CD8-positive, alpha-beta memory T cell (primary cell): Measurements from ENCODE around the gene TOR1B. TPM values are rescaled to one million over a fixed set of nuclear protein-coding genes. Genes with fewer than 3 reads are reported as not detected.
"Not testable (repeated sequence)": the region's sequence is repeated elsewhere in the genome, so short reads cannot be mapped to it uniquely, and the experiment has no call there.

Experiments used
- CTCF ChIA-PET: fragments of 350-600 bp; sonication (Branson Sonifier 250); formaldehyde crosslinking; loops from one replicate; lab custom pipeline; 2021; ENCODE audit warnings: antibody characterized with exemption; lab: Charles Lee
- POLR2A ChIA-PET: fragments of 350-600 bp; sonication (Branson Sonifier 250); formaldehyde crosslinking; loops from one replicate; lab custom pipeline; 2021; ENCODE audit warnings: antibody characterized with exemption; lab: Charles Lee
- DNase-seq, 5 donors: peaks; one replicate each; pipeline versions ENCODE4 v3.0.0 to v3.0.0-alpha.2; 2020 to 2022; ENCODE audit warnings: mixed read lengths in 1 of 5
- H3K27ac ChIP-seq: one replicate; pipeline ENCODE4 v1.7.0; 2013; ENCODE audit warnings: low read depth, mild to moderate bottlenecking, low read length, moderate library complexity
- H3K27me3 ChIP-seq: 2 replicates; pipeline ENCODE4 v1.7.0; 2013; ENCODE audit warnings: low read length, mild to moderate bottlenecking; ENCODE audit not compliant: insufficient read depth, poor library complexity, severe bottlenecking
- H3K36me3 ChIP-seq: 2 replicates; pipeline ENCODE4 v1.7.0; 2013; ENCODE audit warnings: mild to moderate bottlenecking, low read length, moderate library complexity; ENCODE audit not compliant: insufficient read depth
- H3K4me1 ChIP-seq: 2 replicates; pipeline ENCODE4 v1.7.0; 2013; ENCODE audit warnings: mild to moderate bottlenecking, low read length, moderate library complexity; ENCODE audit not compliant: insufficient read depth
- H3K4me3 ChIP-seq: 2 replicates; pipeline ENCODE4 v1.7.0; 2013; ENCODE audit warnings: mild to moderate bottlenecking, low read length
- H3K9me3 ChIP-seq: 2 replicates; pipeline ENCODE4 v1.7.0; 2013; ENCODE audit warnings: mild to moderate bottlenecking, low read length
- H3K27ac Mint-ChIP-seq, 8 donors: one replicate each; pipeline ENCODE4 v1.8.0; 2020 to 2021; ENCODE audit warnings: mixed read lengths in 8 of 8, mild to moderate bottlenecking in 6 of 8, inconsistent platforms in 3 of 8, moderate library complexity in 3 of 8
- H3K27me3 Mint-ChIP-seq, 2 donors: one replicate each; pipeline ENCODE4 v1.8.0; 2020 to 2021; ENCODE audit warnings: mixed read lengths in 2 of 2, mild to moderate bottlenecking in 1 of 2, moderate library complexity in 1 of 2
- H3K36me3 Mint-ChIP-seq, 3 donors: one replicate each; pipeline ENCODE4 v1.8.0; 2020 to 2021; ENCODE audit warnings: mixed read lengths in 3 of 3, inconsistent platforms in 1 of 3, mild to moderate bottlenecking in 1 of 3
- H3K4me1 Mint-ChIP-seq, 3 donors: one replicate each; pipeline ENCODE4 v1.8.0; 2020 to 2021; ENCODE audit warnings: mixed read lengths in 3 of 3, inconsistent platforms in 1 of 3, mild to moderate bottlenecking in 1 of 3
- H3K4me3 Mint-ChIP-seq, 7 donors: one replicate each; pipeline ENCODE4 v1.8.0; 2020 to 2021; ENCODE audit warnings: mixed read lengths in 7 of 7, mild to moderate bottlenecking in 6 of 7, moderate library complexity in 4 of 7, inconsistent platforms in 2 of 7
- H3K9me3 Mint-ChIP-seq, 5 donors: one replicate each; pipeline ENCODE4 v1.8.0; 2020 to 2022; ENCODE audit warnings: mixed read lengths in 5 of 5, mild to moderate bottlenecking in 3 of 5, moderate library complexity in 2 of 5, inconsistent platforms in 1 of 5
- polyA plus RNA-seq: library from polyadenylated mRNA; unstranded; fragments of 300-500 nt; fragmentation: Illumina TruSeq; gene quantifications from one replicate; pipeline ENCODE4 v1.2.3, GENCODE V29; 2021
- total RNA-seq, 2 experiments: library from RNA; stranded (reverse); gene quantifications; one replicate each; pipeline ENCODE4 v1.2.3, GENCODE V29; 2021

TOR1B gene
- total RNA-seq, result 10 to 100 TPM; 24.6 to 27.1 TPM
- 32.8 TPM for polyA plus RNA-seq

DNA sequence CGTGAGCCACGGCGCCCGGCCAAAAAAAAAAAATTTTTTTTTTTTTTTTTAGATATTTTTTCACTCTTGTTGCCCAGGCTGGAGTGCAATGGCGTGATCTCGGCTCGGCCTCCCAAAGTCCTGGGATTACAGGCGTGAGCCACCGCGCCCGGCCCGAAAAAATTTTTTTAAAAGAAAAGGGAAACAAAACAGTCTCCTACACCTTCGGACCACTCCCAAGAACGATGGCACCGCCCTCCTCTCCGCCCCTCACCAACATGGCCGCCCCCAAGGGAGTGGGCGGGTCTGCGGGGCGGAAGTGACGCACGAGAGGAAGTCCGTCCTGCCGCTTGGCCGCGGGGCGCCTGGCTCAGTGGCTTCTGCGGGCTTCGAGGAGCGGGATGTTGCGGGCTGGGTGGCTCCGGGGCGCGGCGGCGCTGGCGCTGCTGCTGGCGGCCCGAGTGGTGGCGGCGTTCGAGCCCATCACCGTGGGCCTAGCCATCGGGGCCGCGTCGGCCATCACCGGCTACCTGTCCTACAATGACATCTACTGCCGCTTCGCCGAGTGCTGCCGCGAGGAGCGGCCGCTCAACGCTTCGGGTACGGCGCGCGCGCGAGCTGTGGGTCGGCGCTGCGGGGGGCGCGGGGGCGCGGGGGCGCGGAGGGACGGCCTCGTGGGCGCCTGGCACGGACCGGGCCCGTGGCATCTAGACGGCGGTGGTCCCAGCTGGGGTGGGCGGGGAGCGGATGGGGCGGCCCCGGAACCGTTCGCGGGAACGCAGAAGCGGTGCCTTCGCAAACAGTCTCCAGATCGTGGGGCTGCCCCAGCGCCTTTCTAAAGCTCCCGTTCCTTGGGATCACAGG lies at the start of gene TOR1B:
Gene TOR1B, plus strand, starts transcription at position 352 of the 843 bp plus-strand sequence. Its CDS starts 29 bp downstream, at position 381.
- ChIA-PET CTCF (interaction anchor here (3.0 kb wide), 1 partner anchor 82 kb away, joined by 10 read pairs; no protein-coding TSS in a partner anchor), POLR2A (interaction anchor here (0.6 to 1.1 kb wide), 5 partner anchors 32 to 1449 kb away, joined by 3 to 6 read pairs (median 4); partner anchors contain the start of genes C9orf78 and USP20)
- Mint-ChIP-seq H3K4me3 (peak within 1 kb of the TSS; percentile 91 to 99 (median 95)), H3K27me3 (no peaks in the 10 kb centered on the region), H3K4me1 (peaks cover 22 to 36% (median 28%) of the 10 kb centered on the region in 3 donors), H3K36me3 (peaks cover 7 to 34% (median 9%) of the 10 kb centered on the region in 3 donors), H3K27ac (peak within 1 kb of the TSS; percentile 91 to 99 (median 94)), H3K9me3 (no peaks in the 10 kb centered on the region)
- Histone ChIP-seq H3K36me3 (peaks cover 4% of the 10 kb centered on the region), H3K27ac (peak within 1 kb of the TSS; percentile 72), H3K9me3 (no peaks in the 10 kb centered on the region), H3K4me3 (peak within 1 kb of the TSS; percentile 72), H3K4me1 (peaks cover 17% of the 10 kb centered on the region), H3K27me3 (no peaks in the 10 kb centered on the region)
- DNase-seq, result peak; percentile 90 to 97 (median 95)

DNA sequence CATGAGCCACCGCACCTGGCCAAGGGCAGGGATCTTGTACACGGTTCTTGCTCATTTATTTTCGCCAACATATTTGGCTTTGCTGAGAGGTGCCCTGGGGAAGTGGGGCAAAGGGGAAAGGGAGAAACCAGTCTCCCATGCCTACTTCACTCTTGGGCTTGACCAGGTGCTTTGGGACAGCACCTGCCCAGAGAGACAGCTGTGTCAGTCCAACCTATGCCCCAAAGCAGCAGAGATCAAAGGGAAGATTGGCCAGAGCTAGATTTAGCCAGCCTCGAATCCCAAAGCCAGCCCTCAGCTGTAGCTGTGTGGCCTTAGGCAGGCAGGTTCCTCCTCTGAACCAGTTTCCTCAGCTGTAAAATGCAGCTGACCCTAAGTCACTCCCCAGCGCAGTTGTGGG lies 47.8 kb upstream of the TOR1B start:
- Mint-ChIP-seq H3K9me3 (no peaks in the 10 kb centered on the region), H3K27ac (no peak overlapping the region), H3K4me3 (peak overlapping the region in 1 of 7 donors; percentile 59), H3K36me3 (no peaks in the 10 kb centered on the region), H3K27me3 (peaks cover 7 to 16% of the 10 kb centered on the region in 2 donors), H3K4me1 (peaks cover 8 to 14% (median 10%) of the 10 kb centered on the region in 3 donors)
- Histone ChIP-seq H3K36me3 (no peaks in the 10 kb centered on the region), H3K4me1 (peaks cover 11% of the 10 kb centered on the region), H3K9me3 (no peaks in the 10 kb centered on the region), H3K27me3 (no peaks in the 10 kb centered on the region), H3K27ac (no peak overlapping the region), H3K4me3 (no peak overlapping the region)
- POLR2A ChIA-PET, result no interaction called here
- DNase-seq, result no peak
- CTCF ChIA-PET, result interaction anchor here (2.1 kb wide), 1 partner anchor 17 kb away, joined by 7 read pairs; no protein-coding TSS in a partner anchor

DNA sequence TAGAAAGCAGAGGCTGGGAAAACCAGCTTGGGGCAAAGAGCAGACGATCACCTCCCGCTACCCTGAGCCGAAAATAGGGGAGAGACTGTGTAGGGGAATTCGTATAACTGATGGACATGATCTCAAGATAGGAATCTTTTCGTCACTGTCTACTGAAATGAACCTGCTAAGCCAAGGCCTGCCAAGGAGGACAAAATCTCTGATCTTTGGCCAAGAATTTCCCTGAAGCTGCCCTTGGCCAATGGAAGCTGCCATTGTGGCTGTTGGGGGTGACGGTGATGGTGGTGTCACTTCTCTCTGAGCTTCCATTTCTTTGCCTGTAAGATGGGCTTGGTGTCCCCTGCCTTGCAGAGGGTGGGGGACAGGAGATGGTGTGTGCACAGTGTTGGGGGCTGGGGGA lies 46.8 kb upstream of the TOR1B start:
- Mint-ChIP-seq H3K27ac (peak overlapping the region in 1 of 8 donors; percentile 47), H3K9me3 (no peaks in the 10 kb centered on the region), H3K4me1 (peaks cover 8 to 14% (median 10%) of the 10 kb centered on the region in 3 donors), H3K4me3 (no peak overlapping the region), H3K36me3 (no peaks in the 10 kb centered on the region), H3K27me3 (peaks cover 7 to 18% of the 10 kb centered on the region in 2 donors)
- Histone ChIP-seq H3K4me1 (peaks cover 11% of the 10 kb centered on the region), H3K27me3 (no peaks in the 10 kb centered on the region), H3K9me3 (no peaks in the 10 kb centered on the region), H3K4me3 (no peak overlapping the region), H3K36me3 (no peaks in the 10 kb centered on the region), H3K27ac (no peak overlapping the region)
- ChIA-PET POLR2A (no interaction called here), CTCF (interaction anchor here (2.1 kb wide), 1 partner anchor 18 kb away, joined by 7 read pairs; no protein-coding TSS in a partner anchor)
- no peak for DNase-seq

GRCh38 chr9:129757045-129757444 lies 45.9 kb upstream of the TOR1B start:
- H3K9me3 ChIP-seq, result no peaks in the 10 kb centered on the region
- ChIA-PET POLR2A (no interaction called here), CTCF (interaction anchor here (1.0 kb wide), 1 partner anchor 17 kb away, joined by 3 read pairs; no protein-coding TSS in a partner anchor)
- H3K4me3 ChIP-seq, result no peak overlapping the region
- H3K27ac ChIP-seq, result no peak overlapping the region
- H3K4me1 Mint-ChIP-seq, result peaks cover 8 to 14% (median 10%) of the 10 kb centered on the region in 3 donors
- H3K27me3 Mint-ChIP-seq, result peaks cover 7 to 21% of the 10 kb centered on the region in 2 donors
- H3K4me3 Mint-ChIP-seq, result peak overlapping the region in 1 of 7 donors; percentile 4
- H3K36me3 Mint-ChIP-seq, result no peaks in the 10 kb centered on the region
- peak overlapping the region in 2 of 8 donors; percentile 72 to 87 for H3K27ac Mint-ChIP-seq
- DNase-seq, result no peak
- H3K4me1 ChIP-seq, result peaks cover 11% of the 10 kb centered on the region
- no peaks in the 10 kb centered on the region for H3K27me3 ChIP-seq
- no peaks in the 10 kb centered on the region for H3K9me3 Mint-ChIP-seq
- no peaks in the 10 kb centered on the region for H3K36me3 ChIP-seq

- peaks cover 5 to 8% of the 10 kb centered on the region in 2 donors for H3K27me3 Mint-ChIP-seq
- Histone ChIP-seq H3K27ac (no peak overlapping the region), H3K36me3 (no peaks in the 10 kb centered on the region), H3K4me1 (peaks cover 5% of the 10 kb centered on the region), H3K9me3 (no peaks in the 10 kb centered on the region), H3K4me3 (no peak overlapping the region), H3K27me3 (no peaks in the 10 kb centered on the region)
- ChIA-PET CTCF (interaction anchor here (1.4 kb wide), 2 partner anchors 21 to 25 kb away, joined by 3 to 9 read pairs; no protein-coding TSS in a partner anchor), POLR2A (no interaction called here)
- no peaks in the 10 kb centered on the region for H3K36me3 Mint-ChIP-seq
- H3K27ac Mint-ChIP-seq, result peak overlapping the region in 1 of 8 donors; percentile 84
- no peak overlapping the region for H3K4me3 Mint-ChIP-seq
- DNase-seq, result no peak
- H3K4me1 Mint-ChIP-seq, result peaks cover 5 to 10% (median 6%) of the 10 kb centered on the region in 3 donors
- no peaks in the 10 kb centered on the region for H3K9me3 Mint-ChIP-seq
These were observed 43.7 kb upstream of the TOR1B start for GRCh38 chr9:129759319-129759718.

DNA sequence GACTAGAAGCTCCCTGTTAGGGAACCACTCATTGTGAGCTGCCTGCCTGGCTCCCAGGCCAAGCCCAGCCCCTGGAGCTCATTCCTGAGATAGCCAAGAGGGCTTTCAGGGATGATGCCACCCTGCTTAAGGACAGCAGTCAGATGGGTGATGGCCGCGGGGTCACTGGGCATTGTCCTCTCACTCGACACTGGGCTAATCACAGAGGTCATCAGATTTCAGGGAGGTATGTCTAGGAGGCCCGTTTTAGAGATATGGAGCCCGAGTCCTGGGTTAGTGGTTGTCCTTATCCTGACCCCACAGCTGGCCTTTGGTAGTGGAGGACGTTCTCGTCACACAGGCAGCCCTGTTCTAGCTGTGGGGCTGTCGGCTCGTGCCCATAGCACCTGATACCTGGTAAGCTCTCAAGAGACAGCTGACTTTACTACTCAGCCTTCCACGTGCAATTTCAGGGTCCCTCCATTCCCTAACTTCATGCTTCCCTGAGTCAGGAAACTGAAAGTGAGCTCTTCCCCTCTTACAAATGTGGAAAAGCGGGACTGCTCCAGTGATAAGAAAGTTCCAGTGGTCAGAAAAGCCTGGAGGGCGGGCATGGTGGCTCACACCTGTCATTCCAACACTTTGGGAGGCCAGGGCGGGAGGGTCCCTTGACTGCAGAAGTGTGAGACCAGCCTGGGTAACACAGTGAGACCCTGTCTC lies 43.0 kb upstream of the TOR1B start:
- H3K4me1 Mint-ChIP-seq, result peaks cover 5 to 10% (median 6%) of the 10 kb centered on the region in 3 donors
- Histone ChIP-seq H3K27me3 (no peaks in the 10 kb centered on the region), H3K4me3 (no peak overlapping the region), H3K36me3 (no peaks in the 10 kb centered on the region), H3K4me1 (peaks cover 5% of the 10 kb centered on the region), H3K9me3 (no peaks in the 10 kb centered on the region), H3K27ac (no peak overlapping the region)
- ChIA-PET POLR2A (no interaction called here), CTCF (interaction anchor here (1.4 kb wide), 2 partner anchors 22 to 24 kb away, joined by 3 to 9 read pairs; no protein-coding TSS in a partner anchor)
- no peaks in the 10 kb centered on the region for H3K36me3 Mint-ChIP-seq
- H3K27me3 Mint-ChIP-seq, result peaks cover 5 to 8% of the 10 kb centered on the region in 2 donors
- H3K27ac Mint-ChIP-seq, result no peak overlapping the region
- DNase-seq, result no peak
- H3K9me3 Mint-ChIP-seq, result no peaks in the 10 kb centered on the region
- no peak overlapping the region for H3K4me3 Mint-ChIP-seq

GRCh38 chr9:129760784-129761183 lies 42.2 kb upstream of the TOR1B start:
- H3K27ac Mint-ChIP-seq, H3K9me3 ChIP-seq, H3K27me3 Mint-ChIP-seq, H3K4me1 Mint-ChIP-seq, H3K4me3 ChIP-seq, H3K27me3 ChIP-seq, H3K36me3 Mint-ChIP-seq, H3K9me3 Mint-ChIP-seq, H3K4me3 Mint-ChIP-seq, H3K36me3 ChIP-seq, H3K4me1 ChIP-seq, H3K27ac ChIP-seq, POLR2A ChIA-PET, DNase-seq: not testable (repeated sequence)
- CTCF ChIA-PET, result interaction anchor here (1.6 kb wide), 1 partner anchor 15 kb away, joined by 3 read pairs; no protein-coding TSS in a partner anchor
